HG02571 (cell line): Measurements from ENCODE around the gene CD80.

Experiments
- ATAC-seq: cut with Tn5 transposase; IDR thresholded peaks from one replicate; pipeline ENCODE4 v1.9.1; 2021; ENCODE audit warnings: mild to moderate bottlenecking, moderate library complexity; ENCODE audit not compliant: unreplicated experiment

The CD80 gene

DNA sequence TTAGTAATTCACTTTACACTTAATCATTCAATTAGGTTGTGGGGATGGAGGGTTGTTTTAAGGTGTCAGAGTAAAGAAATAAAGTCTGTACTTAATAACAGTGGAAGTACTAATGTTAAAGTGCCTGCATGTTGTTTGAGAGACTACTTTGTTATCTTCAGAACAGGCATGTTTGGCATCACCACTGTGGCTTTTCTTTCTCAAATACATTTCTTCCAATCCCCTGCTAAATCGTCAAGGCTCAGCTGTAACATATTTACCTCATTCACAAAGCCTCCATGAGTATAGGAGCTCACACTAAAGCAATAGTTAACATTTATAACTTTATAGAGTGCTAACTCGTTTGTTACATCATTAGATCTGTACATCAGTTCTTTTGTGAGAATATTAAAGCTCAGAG is 58.5 kb downstream of the CD80 start:
- ATAC-seq, result no peak

GRCh38 chr3:119500265-119500664 is 59.1 kb downstream of the CD80 start:
- no peak for ATAC-seq

- peak; percentile 98 for ATAC-seq
Observed at GRCh38 chr3:119498186-119499011, 61.0 kb downstream of the CD80 start, which contains the start of gene TIMMDC1. Gene TIMMDC1 (plus strand): TSS chr3:119498547. CDS start chr3:119498734, 187 bp downstream.

GRCh38 chr3:119497820-119498185 is 61.6 kb downstream of the CD80 start:
- peak; percentile 9 for ATAC-seq

- ATAC-seq, result no peak
Observed at GRCh38 chr3:119494597-119494996, 64.8 kb downstream of the CD80 start.

GRCh38 chr3:119492810-119493209 is 66.6 kb downstream of the CD80 start:
- ATAC-seq, result no peak

- ATAC-seq, result no peak
Observed at GRCh38 chr3:119492128-119492527, 67.3 kb downstream of the CD80 start.

DNA sequence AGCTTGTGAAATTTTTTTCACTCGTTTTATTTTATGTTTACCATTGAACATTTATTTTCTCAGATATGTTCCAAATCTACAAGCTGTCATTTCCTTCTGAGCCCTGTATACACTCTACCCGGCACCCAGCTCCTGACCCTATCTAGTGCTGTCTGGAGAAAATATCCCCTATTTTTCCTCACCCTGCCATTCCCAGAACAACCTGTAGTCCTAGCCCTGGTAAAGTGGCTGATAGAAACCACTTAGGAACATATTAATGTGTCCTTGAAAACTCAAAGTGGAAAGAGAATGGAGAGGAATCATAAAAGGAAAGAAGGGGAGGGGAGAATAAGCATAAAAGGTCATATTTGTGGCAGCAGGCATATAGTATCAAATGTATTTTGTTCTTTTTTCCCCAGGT is 69.3 kb downstream of the CD80 start:
- ATAC-seq, result no peak

GRCh38 chr3:119485563-119485962 is 73.9 kb downstream of the CD80 start:
- ATAC-seq, result no peak

- no peak for ATAC-seq
Observed at GRCh38 chr3:119483101-119483500, 76.3 kb downstream of the CD80 start.

DNA sequence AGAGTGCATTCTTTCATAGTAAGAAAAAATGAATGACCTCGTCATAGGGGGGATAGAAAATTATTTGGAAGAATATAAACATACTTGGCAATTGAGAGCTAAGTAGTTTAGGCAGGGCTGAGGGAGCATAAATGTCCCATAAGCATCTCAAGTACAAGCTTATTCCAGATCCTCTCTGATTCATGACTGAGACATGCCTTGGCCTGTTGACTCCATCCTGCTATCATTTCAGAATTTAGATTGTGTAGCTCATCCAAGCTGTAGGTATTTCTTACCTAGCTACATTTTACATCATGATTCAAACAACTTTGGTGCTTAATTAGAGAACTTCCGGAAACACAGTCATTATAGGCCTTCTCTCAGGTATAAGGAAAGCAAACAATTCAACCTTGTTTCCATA is 78.3 kb downstream of the CD80 start:
- ATAC-seq, result no peak
